K562 (cell line): ENCODE data around the gene MYCBP. TPM values are rescaled to one million over a fixed set of nuclear protein-coding genes. Genes with fewer than 3 reads are reported as not detected.

ENCODE experiments used
- DPF2 ChIP-seq: fragments of 450-650 bp; IDR thresholded peaks from 2 replicates; pipeline ENCODE4 v1.6.1; 2016
- FOXK2 ChIP-seq, 2 experiments: fragments of 450-650 bp; IDR thresholded peaks in 1 of 2; conservative IDR thresholded peaks in 1 of 2; 2 replicates each; pipeline ENCODE4 v1.6.1; 2016; ENCODE audit warnings: low read depth in 2 of 2, mild to moderate bottlenecking in 1 of 2
- HDGF ChIP-seq: fragments of 450-650 bp; IDR thresholded peaks from 2 replicates; pipeline ENCODE4 v1.6.1; 2016
- MCM2 ChIP-seq: fragments of 450-650 bp; IDR thresholded peaks from 2 replicates; pipeline ENCODE4 v1.6.1; 2017; ENCODE audit warnings: low read depth, mild to moderate bottlenecking
- RBM25 ChIP-seq: fragments of 200-400 bp; formaldehyde crosslinking; IDR thresholded peaks from 2 replicates; pipeline ENCODE4 v1.6.1; 2018; ENCODE audit warnings: low read length, low read depth, moderate library complexity; ENCODE audit not compliant: severe bottlenecking
- SMARCC2 ChIP-seq: fragments of 450-650 bp; IDR thresholded peaks from 2 replicates; pipeline ENCODE4 v1.6.1; 2017; ENCODE audit warnings: antibody characterized with exemption, moderate library complexity, mild to moderate bottlenecking, low read depth
- STAG1 ChIP-seq: sonication (generic); formaldehyde crosslinking; IDR thresholded peaks from 2 replicates; pipeline ENCODE4 v1.5.0; 2020; ENCODE audit warnings: missing genetic modification reagents, borderline replicate concordance
- TGIF2 ChIP-seq: sonication (generic); formaldehyde crosslinking; IDR thresholded peaks from 2 replicates; pipeline ENCODE4 v1.8.1; 2022; ENCODE audit warnings: mild to moderate bottlenecking, missing genetic modification reagents, moderate library complexity
- ZNF134 ChIP-seq: fragments of 250-450 bp; sonication (Bioruptor Pico); conservative IDR thresholded peaks from 2 replicates; pipeline ENCODE4 v1.4.0; 2020
- ZNF830 ChIP-seq: fragments of 250-450 bp; sonication (Bioruptor Pico); IDR thresholded peaks from 2 replicates; pipeline ENCODE4 v1.5.0; 2021; ENCODE audit warnings: mild to moderate bottlenecking
- polyA plus RNA-seq, 8 experiments: library from polyadenylated mRNA; depleted of rRNA in 4 of 8; stranded (reverse) in 5 of 8; unstranded in 3 of 8; fragments of >200 nt; fragmentation: Nextera tagmentation in 2 of 8; fragmentation: Illumina TruSeq in 1 of 8; extraction: Ambion mirVana in 2 of 8; extraction: Trizol in 1 of 8; gene quantifications; 2 replicates each; pipeline versions ENCODE4 v1.2.1 to v1.2.3, GENCODE V29; 2011 to 2014; ENCODE audit warnings: inconsistent platforms in 1 of 8, missing spikeins in 1 of 8
- total RNA-seq, 7 experiments: library from RNA; depleted of rRNA in 6 of 7; stranded (reverse); fragments of >200 nt in 6 of 7; fragmentation: Illumina TruSeq in 2 of 7; extraction: Trizol in 2 of 7; gene quantifications; 2 replicates each; pipeline versions ENCODE4 v1.2.1 to v1.2.3, GENCODE V29; 2011 to 2021; ENCODE audit warnings: low replicate concordance in 1 of 7
- TF ChIP-seq, protein P1 (sequence below): sonication (generic); formaldehyde crosslinking; IDR thresholded peaks from 2 replicates; pipeline ENCODE4 v1.8.1; 2023; ENCODE audit warnings: mild to moderate bottlenecking, missing genetic modification reagents
- TF ChIP-seq, protein P2 (sequence below): fragments of 450-650 bp; formaldehyde crosslinking; IDR thresholded peaks from 2 replicates; pipeline ENCODE4 v1.4.0; 2020; ENCODE audit warnings: mild to moderate bottlenecking, mixed read lengths
- TF ChIP-seq, protein P3 (sequence below): IDR thresholded peaks from 2 replicates; pipeline ENCODE4 v1.6.1; 2012; ENCODE audit warnings: low read depth, low read length, improper control_type of control experiment, borderline replicate concordance
- TF ChIP-seq, protein P4 (sequence below): fragments of 250-450 bp; sonication (Bioruptor Pico); IDR thresholded peaks from 2 replicates; pipeline ENCODE4 v1.4.0; 2020; ENCODE audit warnings: borderline replicate concordance
- TF ChIP-seq, protein P5 (sequence below): sonication (generic); formaldehyde crosslinking; IDR thresholded peaks from 2 replicates; pipeline ENCODE4 v1.8.0; 2022; ENCODE audit warnings: mild to moderate bottlenecking, missing genetic modification reagents

The MYCBP gene
- total and polyA plus RNA-seq, 9 of the 15 experiments (the other 6 are each of a cell fraction or from before 2014, with no cell fraction given) = 32.3 to 253 (median 72.9) TPM

DNA sequence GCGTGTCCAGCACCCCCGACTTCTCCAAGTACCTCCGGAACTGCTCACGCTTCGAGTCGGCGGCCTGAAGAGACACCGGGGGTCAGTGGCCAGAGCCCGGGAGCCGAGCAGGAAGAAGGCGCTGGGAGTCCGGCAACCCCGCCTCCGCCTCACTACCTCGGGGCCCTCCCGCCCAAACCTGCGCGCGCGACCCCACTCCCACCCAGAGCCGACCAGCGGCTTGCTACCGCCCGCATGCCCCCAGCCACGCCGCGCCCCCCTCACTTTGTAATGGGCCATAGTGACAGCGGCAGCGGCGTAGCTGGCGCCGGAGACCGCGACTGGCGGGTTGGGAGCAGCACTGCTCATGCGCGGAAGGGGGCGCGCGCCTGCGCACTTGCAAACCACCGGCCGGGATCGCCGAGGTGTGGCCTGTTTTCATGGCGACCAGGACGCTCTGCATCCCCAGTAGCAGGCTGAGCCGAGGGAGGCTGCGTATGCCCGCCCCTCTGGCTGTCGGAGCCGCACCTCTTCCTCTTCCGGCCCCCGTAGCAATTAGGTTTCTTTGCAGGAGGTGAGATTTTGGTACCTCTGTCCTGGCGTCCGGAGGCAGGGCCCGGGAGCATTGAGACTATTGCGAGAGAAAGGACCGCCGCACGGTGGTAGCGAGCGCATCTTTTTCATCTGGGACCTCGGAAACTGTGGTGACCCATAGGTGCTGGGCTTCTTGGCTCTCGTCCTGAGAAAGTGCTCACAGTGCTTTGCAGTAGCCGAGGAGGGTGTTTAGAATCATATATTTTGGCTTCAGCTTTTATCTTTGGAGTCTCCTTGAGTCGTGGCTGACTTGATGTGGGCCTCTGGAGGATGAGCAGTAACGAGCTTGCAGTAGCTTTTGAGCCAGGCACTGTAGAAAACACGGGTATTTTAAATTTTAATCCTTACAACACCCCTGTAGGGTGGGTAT is at the start of gene MYCBP (continued):
- TF ChIP-seq, protein P1, sequence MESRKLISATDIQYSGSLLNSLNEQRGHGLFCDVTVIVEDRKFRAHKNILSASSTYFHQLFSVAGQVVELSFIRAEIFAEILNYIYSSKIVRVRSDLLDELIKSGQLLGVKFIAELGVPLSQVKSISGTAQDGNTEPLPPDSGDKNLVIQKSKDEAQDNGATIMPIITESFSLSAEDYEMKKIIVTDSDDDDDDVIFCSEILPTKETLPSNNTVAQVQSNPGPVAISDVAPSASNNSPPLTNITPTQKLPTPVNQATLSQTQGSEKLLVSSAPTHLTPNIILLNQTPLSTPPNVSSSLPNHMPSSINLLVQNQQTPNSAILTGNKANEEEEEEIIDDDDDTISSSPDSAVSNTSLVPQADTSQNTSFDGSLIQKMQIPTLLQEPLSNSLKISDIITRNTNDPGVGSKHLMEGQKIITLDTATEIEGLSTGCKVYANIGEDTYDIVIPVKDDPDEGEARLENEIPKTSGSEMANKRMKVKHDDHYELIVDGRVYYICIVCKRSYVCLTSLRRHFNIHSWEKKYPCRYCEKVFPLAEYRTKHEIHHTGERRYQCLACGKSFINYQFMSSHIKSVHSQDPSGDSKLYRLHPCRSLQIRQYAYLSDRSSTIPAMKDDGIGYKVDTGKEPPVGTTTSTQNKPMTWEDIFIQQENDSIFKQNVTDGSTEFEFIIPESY (CRISPR knock-in tag) = peak; percentile 59; the same call in 1 of the 2 replicates
- TF ChIP-seq STAG1 (CRISPR knock-in tag) = no peak
- TF ChIP-seq ZNF830 (CRISPR knock-in tag) = no peak
- TF ChIP-seq RBM25 = no peak
- TF ChIP-seq, protein P2, sequence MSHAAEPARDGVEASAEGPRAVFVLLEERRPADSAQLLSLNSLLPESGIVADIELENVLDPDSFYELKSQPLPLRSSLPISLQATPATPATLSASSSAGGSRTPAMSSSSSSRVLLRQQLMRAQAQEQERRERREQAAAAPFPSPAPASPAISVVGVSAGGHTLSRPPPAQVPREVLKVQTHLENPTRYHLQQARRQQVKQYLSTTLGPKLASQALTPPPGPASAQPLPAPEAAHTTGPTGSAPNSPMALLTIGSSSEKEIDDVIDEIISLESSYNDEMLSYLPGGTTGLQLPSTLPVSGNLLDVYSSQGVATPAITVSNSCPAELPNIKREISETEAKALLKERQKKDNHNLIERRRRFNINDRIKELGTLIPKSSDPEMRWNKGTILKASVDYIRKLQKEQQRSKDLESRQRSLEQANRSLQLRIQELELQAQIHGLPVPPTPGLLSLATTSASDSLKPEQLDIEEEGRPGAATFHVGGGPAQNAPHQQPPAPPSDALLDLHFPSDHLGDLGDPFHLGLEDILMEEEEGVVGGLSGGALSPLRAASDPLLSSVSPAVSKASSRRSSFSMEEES (CRISPR knock-in tag) = no peak
- no peak for TF ChIP-seq MCM2
- TF ChIP-seq, protein P3, sequence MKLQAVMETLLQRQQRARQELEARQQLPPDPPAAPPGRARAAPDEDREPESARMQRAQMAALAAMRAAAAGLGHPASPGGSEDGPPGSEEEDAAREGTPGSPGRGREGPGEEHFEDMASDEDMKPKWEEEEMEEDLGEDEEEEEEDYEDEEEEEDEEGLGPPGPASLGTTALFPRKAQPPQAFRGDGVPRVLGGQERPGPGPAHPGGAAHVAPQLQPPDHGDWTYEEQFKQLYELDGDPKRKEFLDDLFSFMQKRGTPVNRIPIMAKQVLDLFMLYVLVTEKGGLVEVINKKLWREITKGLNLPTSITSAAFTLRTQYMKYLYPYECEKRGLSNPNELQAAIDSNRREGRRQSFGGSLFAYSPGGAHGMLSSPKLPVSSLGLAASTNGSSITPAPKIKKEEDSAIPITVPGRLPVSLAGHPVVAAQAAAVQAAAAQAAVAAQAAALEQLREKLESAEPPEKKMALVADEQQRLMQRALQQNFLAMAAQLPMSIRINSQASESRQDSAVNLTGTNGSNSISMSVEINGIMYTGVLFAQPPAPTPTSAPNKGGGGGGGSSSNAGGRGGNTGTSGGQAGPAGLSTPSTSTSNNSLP = no peak
- no peak for TF ChIP-seq DPF2
- no peak for TF ChIP-seq TGIF2
- TF ChIP-seq HDGF = no peak
- TF ChIP-seq, protein P4, sequence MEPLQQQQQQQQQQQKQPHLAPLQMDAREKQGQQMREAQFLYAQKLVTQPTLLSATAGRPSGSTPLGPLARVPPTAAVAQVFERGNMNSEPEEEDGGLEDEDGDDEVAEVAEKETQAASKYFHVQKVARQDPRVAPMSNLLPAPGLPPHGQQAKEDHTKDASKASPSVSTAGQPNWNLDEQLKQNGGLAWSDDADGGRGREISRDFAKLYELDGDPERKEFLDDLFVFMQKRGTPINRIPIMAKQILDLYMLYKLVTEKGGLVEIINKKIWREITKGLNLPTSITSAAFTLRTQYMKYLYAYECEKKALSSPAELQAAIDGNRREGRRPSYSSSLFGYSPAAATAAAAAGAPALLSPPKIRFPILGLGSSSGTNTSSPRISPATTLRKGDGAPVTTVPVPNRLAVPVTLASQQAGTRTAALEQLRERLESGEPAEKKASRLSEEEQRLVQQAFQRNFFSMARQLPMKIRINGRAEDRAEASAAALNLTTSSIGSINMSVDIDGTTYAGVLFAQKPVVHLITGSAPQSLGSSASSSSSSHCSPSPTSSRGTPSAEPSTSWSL (CRISPR knock-in tag) = no peak
- TF ChIP-seq ZNF134 (CRISPR knock-in tag) = no peak
- TF ChIP-seq FOXK2 (conservative IDR thresholded peaks at IDR 0.05 in 1 of 2, IDR thresholded peaks at IDR 0.05 in 1 of 2; ENCODE audit: low read depth in 2 of 2) = peak; percentile 68 to 86
- TF ChIP-seq, protein P5, sequence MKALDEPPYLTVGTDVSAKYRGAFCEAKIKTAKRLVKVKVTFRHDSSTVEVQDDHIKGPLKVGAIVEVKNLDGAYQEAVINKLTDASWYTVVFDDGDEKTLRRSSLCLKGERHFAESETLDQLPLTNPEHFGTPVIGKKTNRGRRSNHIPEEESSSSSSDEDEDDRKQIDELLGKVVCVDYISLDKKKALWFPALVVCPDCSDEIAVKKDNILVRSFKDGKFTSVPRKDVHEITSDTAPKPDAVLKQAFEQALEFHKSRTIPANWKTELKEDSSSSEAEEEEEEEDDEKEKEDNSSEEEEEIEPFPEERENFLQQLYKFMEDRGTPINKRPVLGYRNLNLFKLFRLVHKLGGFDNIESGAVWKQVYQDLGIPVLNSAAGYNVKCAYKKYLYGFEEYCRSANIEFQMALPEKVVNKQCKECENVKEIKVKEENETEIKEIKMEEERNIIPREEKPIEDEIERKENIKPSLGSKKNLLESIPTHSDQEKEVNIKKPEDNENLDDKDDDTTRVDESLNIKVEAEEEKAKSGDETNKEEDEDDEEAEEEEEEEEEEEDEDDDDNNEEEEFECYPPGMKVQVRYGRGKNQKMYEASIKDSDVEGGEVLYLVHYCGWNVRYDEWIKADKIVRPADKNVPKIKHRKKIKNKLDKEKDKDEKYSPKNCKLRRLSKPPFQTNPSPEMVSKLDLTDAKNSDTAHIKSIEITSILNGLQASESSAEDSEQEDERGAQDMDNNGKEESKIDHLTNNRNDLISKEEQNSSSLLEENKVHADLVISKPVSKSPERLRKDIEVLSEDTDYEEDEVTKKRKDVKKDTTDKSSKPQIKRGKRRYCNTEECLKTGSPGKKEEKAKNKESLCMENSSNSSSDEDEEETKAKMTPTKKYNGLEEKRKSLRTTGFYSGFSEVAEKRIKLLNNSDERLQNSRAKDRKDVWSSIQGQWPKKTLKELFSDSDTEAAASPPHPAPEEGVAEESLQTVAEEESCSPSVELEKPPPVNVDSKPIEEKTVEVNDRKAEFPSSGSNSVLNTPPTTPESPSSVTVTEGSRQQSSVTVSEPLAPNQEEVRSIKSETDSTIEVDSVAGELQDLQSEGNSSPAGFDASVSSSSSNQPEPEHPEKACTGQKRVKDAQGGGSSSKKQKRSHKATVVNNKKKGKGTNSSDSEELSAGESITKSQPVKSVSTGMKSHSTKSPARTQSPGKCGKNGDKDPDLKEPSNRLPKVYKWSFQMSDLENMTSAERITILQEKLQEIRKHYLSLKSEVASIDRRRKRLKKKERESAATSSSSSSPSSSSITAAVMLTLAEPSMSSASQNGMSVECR (CRISPR knock-in tag) = peak; percentile 98
- no peak for TF ChIP-seq SMARCC2
